Measurements from ENCODE around the gene IL37.
"Not testable (repeated sequence)": the region's sequence is repeated elsewhere in the genome, so short reads cannot be mapped to it uniquely, and the experiment has no call there.

Gene IL37

GRCh38 chr2:112907001-112907949 lies 3.7 kb upstream of the IL37 start:
- Histone ChIP-seq H3K4me1 (ENCODE audit: control insufficient read depth in 5 of 5, insufficient read depth in 5 of 5, low read length in 5 of 5) (no peaks in the 10 kb centered on the region), H3K4me3 (ENCODE audit: low read depth in 1 of 5, low read length in 5 of 5) (no peak overlapping the region), H3K27me3 (ENCODE audit: control insufficient read depth in 5 of 5, insufficient read depth in 4 of 5, low read length in 5 of 5) (peaks cover 0 to 5% (median 0%) of the 10 kb centered on the region in 5 donors), H3K9me3 (ENCODE audit: control insufficient read depth in 5 of 5, low read length in 5 of 5) (no peaks in the 10 kb centered on the region), H3K9ac (ENCODE audit: low read length in 5 of 5) (no peak overlapping the region), H3K27ac (ENCODE audit: low read depth, low read length) (no peak overlapping the region), H3K36me3 (ENCODE audit: control insufficient read depth in 5 of 5, insufficient read depth in 5 of 5, low read length in 5 of 5) (no peaks in the 10 kb centered on the region)

DNA sequence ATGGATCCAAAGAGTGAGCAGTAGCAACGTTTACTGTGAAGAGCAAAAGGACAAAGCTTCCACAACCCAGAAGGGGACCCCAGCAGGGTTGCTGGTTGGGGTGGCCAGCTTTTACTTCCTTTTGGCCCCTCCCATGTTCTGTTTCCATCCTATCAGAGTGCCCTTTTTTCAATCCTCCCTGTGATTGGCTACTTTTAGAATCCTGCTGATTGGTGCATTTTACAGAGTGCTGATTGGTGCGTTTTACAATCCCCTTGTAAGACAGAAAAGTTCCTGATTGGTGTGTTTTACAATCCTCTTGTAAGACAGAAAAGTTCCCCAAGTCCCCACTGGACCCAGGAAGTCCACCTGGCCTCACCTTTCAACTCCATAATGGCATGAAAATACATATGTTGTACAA lies 2.4 kb upstream of the IL37 start:
- H3K4me1 ChIP-seq (ENCODE audit: control insufficient read depth in 5 of 5, insufficient read depth in 5 of 5, low read length in 5 of 5); H3K27ac ChIP-seq (ENCODE audit: low read depth, low read length): not testable (repeated sequence)

GRCh38 chr2:112910219-112910618 lies 746 bp upstream of the IL37 start:
- H3K27me3 ChIP-seq (ENCODE audit: control insufficient read depth in 5 of 5, insufficient read depth in 4 of 5, low read length in 5 of 5), result peaks cover 0 to 7% (median 0%) of the 10 kb centered on the region in 5 donors
- no peaks in the 10 kb centered on the region for H3K36me3 ChIP-seq (ENCODE audit: control insufficient read depth in 5 of 5, insufficient read depth in 5 of 5, low read length in 5 of 5)
- no peak overlapping the region for H3K4me3 ChIP-seq (ENCODE audit: low read depth in 1 of 5, low read length in 5 of 5)
- H3K4me1 ChIP-seq (ENCODE audit: control insufficient read depth in 5 of 5, insufficient read depth in 5 of 5, low read length in 5 of 5), result no peaks in the 10 kb centered on the region
- no peak overlapping the region for H3K27ac ChIP-seq (ENCODE audit: low read depth, low read length)
- H3K9me3 ChIP-seq (ENCODE audit: control insufficient read depth in 5 of 5, low read length in 5 of 5), result no peaks in the 10 kb centered on the region
- no peak overlapping the region for H3K9ac ChIP-seq (ENCODE audit: low read length in 5 of 5)

More for the DNA sequence above, 2.4 kb upstream of the IL37 start:
- not testable (repeated sequence) for H3K4me3 ChIP-seq (ENCODE audit: low read depth in 1 of 5, low read length in 5 of 5); H3K27me3 ChIP-seq (ENCODE audit: control insufficient read depth in 5 of 5, insufficient read depth in 4 of 5, low read length in 5 of 5); H3K9me3 ChIP-seq (ENCODE audit: control insufficient read depth in 5 of 5, low read length in 5 of 5); H3K36me3 ChIP-seq (ENCODE audit: control insufficient read depth in 5 of 5, insufficient read depth in 5 of 5, low read length in 5 of 5); H3K9ac ChIP-seq (ENCODE audit: low read length in 5 of 5)

GRCh38 chr2:112912403-112912802 lies 1.4 kb downstream of the IL37 start:
- H3K27me3 ChIP-seq (ENCODE audit: control insufficient read depth in 5 of 5, insufficient read depth in 4 of 5, low read length in 5 of 5), result peaks cover 0 to 7% (median 3%) of the 10 kb centered on the region in 5 donors
- no peaks in the 10 kb centered on the region for H3K9me3 ChIP-seq (ENCODE audit: control insufficient read depth in 5 of 5, low read length in 5 of 5)
- H3K36me3 ChIP-seq (ENCODE audit: control insufficient read depth in 5 of 5, insufficient read depth in 5 of 5, low read length in 5 of 5), result no peaks in the 10 kb centered on the region

GRCh38 chr2:112915300-112916144 lies 4.6 kb downstream of the IL37 start:
- Histone ChIP-seq H3K27me3 (ENCODE audit: control insufficient read depth in 5 of 5, insufficient read depth in 4 of 5, low read length in 5 of 5) (peaks cover 0 to 3% (median 2%) of the 10 kb centered on the region in 5 donors), H3K9ac (ENCODE audit: low read length in 5 of 5) (no peak overlapping the region), H3K27ac (ENCODE audit: low read depth, low read length) (no peak overlapping the region), H3K9me3 (ENCODE audit: control insufficient read depth in 5 of 5, low read length in 5 of 5) (peaks cover 0 to 4% (median 0%) of the 10 kb centered on the region in 5 donors), H3K4me1 (ENCODE audit: control insufficient read depth in 5 of 5, insufficient read depth in 5 of 5, low read length in 5 of 5) (no peaks in the 10 kb centered on the region), H3K4me3 (ENCODE audit: low read depth in 1 of 5, low read length in 5 of 5) (no peak overlapping the region), H3K36me3 (ENCODE audit: control insufficient read depth in 5 of 5, insufficient read depth in 5 of 5, low read length in 5 of 5) (no peaks in the 10 kb centered on the region)

More at GRCh38 chr2:112912403-112912802, 1.4 kb downstream of the IL37 start:
- no peak overlapping the region for H3K9ac ChIP-seq (ENCODE audit: low read length in 5 of 5)
- no peaks in the 10 kb centered on the region for H3K4me1 ChIP-seq (ENCODE audit: control insufficient read depth in 5 of 5, insufficient read depth in 5 of 5, low read length in 5 of 5)
- H3K4me3 ChIP-seq (ENCODE audit: low read depth in 1 of 5, low read length in 5 of 5), result no peak overlapping the region
- H3K27ac ChIP-seq (ENCODE audit: low read depth, low read length), result no peak overlapping the region

GRCh38 chr2:112916145-112916571 lies 5.2 kb downstream of the IL37 start:
- H3K9ac ChIP-seq (ENCODE audit: low read length in 5 of 5), result no peak overlapping the region
- H3K27ac ChIP-seq (ENCODE audit: low read depth, low read length), result no peak overlapping the region
- H3K27me3 ChIP-seq (ENCODE audit: control insufficient read depth in 5 of 5, insufficient read depth in 4 of 5, low read length in 5 of 5), result peaks cover 0 to 3% (median under 1%) of the 10 kb centered on the region in 5 donors
- H3K4me3 ChIP-seq (ENCODE audit: low read depth in 1 of 5, low read length in 5 of 5), result no peak overlapping the region
- peaks cover 0 to 4% (median 0%) of the 10 kb centered on the region in 5 donors for H3K9me3 ChIP-seq (ENCODE audit: control insufficient read depth in 5 of 5, low read length in 5 of 5)
- H3K36me3 ChIP-seq (ENCODE audit: control insufficient read depth in 5 of 5, insufficient read depth in 5 of 5, low read length in 5 of 5), result no peaks in the 10 kb centered on the region
- H3K4me1 ChIP-seq (ENCODE audit: control insufficient read depth in 5 of 5, insufficient read depth in 5 of 5, low read length in 5 of 5), result no peaks in the 10 kb centered on the region

DNA sequence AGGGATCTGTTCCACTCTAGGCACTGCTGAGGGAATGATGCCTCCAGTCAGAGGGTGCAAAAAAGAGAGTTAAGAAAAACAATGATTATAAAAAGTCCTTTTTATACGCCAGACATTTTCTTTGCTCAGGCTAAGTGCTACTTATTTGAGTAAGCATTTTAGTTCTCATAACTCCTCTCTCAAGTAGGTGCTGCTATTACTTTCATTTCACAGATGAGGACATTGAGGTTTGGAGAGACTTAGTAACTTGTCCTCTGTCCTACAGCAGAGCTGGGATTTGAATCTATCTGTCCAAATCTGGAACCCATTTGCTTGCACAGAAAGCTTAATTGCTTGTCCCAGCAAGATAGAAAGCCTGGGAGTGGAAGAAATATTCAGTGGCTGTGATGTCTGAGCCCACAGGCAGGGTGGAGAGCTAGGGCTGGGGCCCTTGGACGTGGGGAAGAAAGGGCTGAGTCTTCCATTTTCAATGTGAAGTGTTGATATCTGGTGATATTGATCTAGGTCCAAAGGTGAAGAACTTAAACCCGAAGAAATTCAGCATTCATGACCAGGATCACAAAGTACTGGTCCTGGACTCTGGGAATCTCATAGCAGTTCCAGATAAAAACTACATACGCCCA lies 5.8 kb downstream of the IL37 start:
- no peak overlapping the region for H3K9ac ChIP-seq (ENCODE audit: low read length in 5 of 5)
- H3K36me3 ChIP-seq (ENCODE audit: control insufficient read depth in 5 of 5, insufficient read depth in 5 of 5, low read length in 5 of 5), result no peaks in the 10 kb centered on the region
- H3K4me3 ChIP-seq (ENCODE audit: low read depth in 1 of 5, low read length in 5 of 5), result no peak overlapping the region
- peaks cover 0 to 3% (median 0%) of the 10 kb centered on the region in 5 donors for H3K27me3 ChIP-seq (ENCODE audit: control insufficient read depth in 5 of 5, insufficient read depth in 4 of 5, low read length in 5 of 5)
- no peak overlapping the region for H3K27ac ChIP-seq (ENCODE audit: low read depth, low read length)
- H3K9me3 ChIP-seq (ENCODE audit: control insufficient read depth in 5 of 5, low read length in 5 of 5), result peaks cover 0 to 4% (median 0%) of the 10 kb centered on the region in 5 donors
- no peaks in the 10 kb centered on the region for H3K4me1 ChIP-seq (ENCODE audit: control insufficient read depth in 5 of 5, insufficient read depth in 5 of 5, low read length in 5 of 5)

DNA sequence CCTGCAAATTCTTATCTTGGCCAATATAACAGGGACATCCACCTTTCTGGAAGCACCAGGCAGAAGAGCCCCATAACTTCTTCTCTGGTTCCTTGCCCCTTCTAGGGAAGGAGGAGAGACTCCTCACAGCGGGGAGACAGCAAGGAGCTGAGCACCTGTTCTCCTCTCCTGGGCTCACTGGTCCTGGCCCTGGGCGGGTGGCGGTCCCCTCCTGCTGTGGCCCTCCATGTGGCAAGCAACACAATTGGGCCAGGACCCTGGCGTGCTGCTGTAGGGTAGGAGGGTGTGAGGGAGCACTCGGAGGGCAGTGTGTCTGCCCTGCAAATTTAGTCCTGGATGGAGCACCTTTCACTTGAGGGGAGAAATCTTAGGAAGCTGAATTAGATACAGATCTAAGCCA lies 6.9 kb downstream of the IL37 start:
- Histone ChIP-seq H3K27me3 (ENCODE audit: control insufficient read depth in 5 of 5, insufficient read depth in 4 of 5, low read length in 5 of 5) (peaks cover 0 to 3% (median 0%) of the 10 kb centered on the region in 5 donors), H3K4me1 (ENCODE audit: control insufficient read depth in 5 of 5, insufficient read depth in 5 of 5, low read length in 5 of 5) (no peaks in the 10 kb centered on the region), H3K9me3 (ENCODE audit: control insufficient read depth in 5 of 5, low read length in 5 of 5) (peaks cover 0 to 4% (median 0%) of the 10 kb centered on the region in 5 donors), H3K9ac (ENCODE audit: low read length in 5 of 5) (no peak overlapping the region), H3K36me3 (ENCODE audit: control insufficient read depth in 5 of 5, insufficient read depth in 5 of 5, low read length in 5 of 5) (no peaks in the 10 kb centered on the region), H3K4me3 (ENCODE audit: low read depth in 1 of 5, low read length in 5 of 5) (no peak overlapping the region), H3K27ac (ENCODE audit: low read depth, low read length) (no peak overlapping the region)

DNA sequence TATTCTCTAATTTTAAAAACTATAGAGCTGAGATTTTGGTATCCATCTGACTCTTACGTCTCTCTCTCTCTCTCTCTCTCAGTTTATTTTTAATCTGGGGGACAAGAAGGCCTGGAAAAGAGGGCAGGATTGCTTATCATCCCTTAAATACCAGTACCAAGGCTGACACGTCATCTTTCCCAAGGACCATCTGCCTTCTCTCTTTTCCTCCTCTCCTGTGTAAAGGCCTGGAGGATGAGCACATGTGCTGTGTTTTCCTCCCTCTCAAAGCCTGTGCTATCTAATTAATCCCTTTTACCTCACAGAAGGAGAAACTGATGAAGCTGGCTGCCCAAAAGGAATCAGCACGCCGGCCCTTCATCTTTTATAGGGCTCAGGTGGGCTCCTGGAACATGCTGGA lies 7.3 kb downstream of the IL37 start:
- no peak overlapping the region for H3K4me3 ChIP-seq (ENCODE audit: low read depth in 1 of 5, low read length in 5 of 5)
- H3K27ac ChIP-seq (ENCODE audit: low read depth, low read length), result no peak overlapping the region
- H3K36me3 ChIP-seq (ENCODE audit: control insufficient read depth in 5 of 5, insufficient read depth in 5 of 5, low read length in 5 of 5), result no peaks in the 10 kb centered on the region
- H3K9ac ChIP-seq (ENCODE audit: low read length in 5 of 5), result no peak overlapping the region
- peaks cover 0 to 4% (median 0%) of the 10 kb centered on the region in 5 donors for H3K9me3 ChIP-seq (ENCODE audit: control insufficient read depth in 5 of 5, low read length in 5 of 5)
- peaks cover 0 to 3% (median 0%) of the 10 kb centered on the region in 5 donors for H3K27me3 ChIP-seq (ENCODE audit: control insufficient read depth in 5 of 5, insufficient read depth in 4 of 5, low read length in 5 of 5)
- H3K4me1 ChIP-seq (ENCODE audit: control insufficient read depth in 5 of 5, insufficient read depth in 5 of 5, low read length in 5 of 5), result no peaks in the 10 kb centered on the region
